Adrenal gland (tissue), 12 donors: ENCODE results near the gene DLK2. TPM values are rescaled to one million over a fixed set of nuclear protein-coding genes. Genes with fewer than 3 reads are reported as not detected.

Experiments used
- DNase-seq, 7 donors: peaks; one replicate each; pipeline ENCODE4 v3.0.0-alpha.2; 2019 to 2020
- H3K27ac ChIP-seq, 5 donors: fragments of 200-600 bp; sonication (generic) in 4 of 5; 1 replicate in 3 of 5; 2 replicates in 2 of 5; pipeline versions ENCODE4 v1.5.1 to v1.8.0; 2016 to 2020; ENCODE audit warnings: mild to moderate bottlenecking in 1 of 5
- H3K27me3 ChIP-seq: fragments of 200-600 bp; 2 replicates; pipeline ENCODE4 v1.8.0; 2021
- H3K36me3 ChIP-seq, 2 donors: fragments of 200-600 bp; replicated peaks in 1 of 2; 1 replicate in 1 of 2; 2 replicates in 1 of 2; pipeline versions ENCODE4 v1.5.1 to v1.8.0; 2018 to 2022
- H3K4me1 ChIP-seq, 2 donors: fragments of 200-600 bp; replicated peaks in 1 of 2; 1 replicate in 1 of 2; 2 replicates in 1 of 2; pipeline versions ENCODE4 v1.5.1 to v1.8.0; 2018 to 2021
- H3K4me3 ChIP-seq, 4 donors: fragments of 200-600 bp; sonication (generic) in 3 of 4; one replicate each; pipeline ENCODE4 v1.5.1; 2016 to 2018
- H3K9me3 ChIP-seq, 3 donors: fragments of 200-600 bp; sonication (generic) in 1 of 3; replicated peaks in 1 of 3; 1 replicate in 2 of 3; 2 replicates in 1 of 3; pipeline versions ENCODE4 v1.5.1 to v1.8.0; 2016 to 2021
- POLR2A ChIP-seq, 2 donors: fragments of 450-650 bp; IDR thresholded peaks; one replicate each; pipeline ENCODE4 v1.6.1; 2017; ENCODE audit warnings: antibody characterized with exemption in 2 of 2, mild to moderate bottlenecking in 2 of 2, moderate library complexity in 1 of 2
- WGBS, 4 donors: extraction: QIAGEN DNeasy Blood & Tissue Kit in 2 of 4; methylation state at CpG; one replicate each; pipeline versions ENCODE4 v1.1.5 to v1.1.7; 2013 to 2017; 5-methylcytosine and 5-hydroxymethylcytosine counted together
- intact Hi-C, 2 donors: fragments of 100-400 bp; cut with DNase I; formaldehyde crosslinking; loops; one replicate each; pipeline versions ENCODE4 v1.14.1 to v1.15.0; 2022 to 2023
- polyA plus RNA-seq, 3 donors: library from polyadenylated mRNA; stranded (reverse); fragments of 200-250 nt in 2 of 3; fragments of 350-450 nt in 1 of 3; fragmentation: Illumina TruSeq in 1 of 3; extraction: RNeasy Lipid Tissue Mini Kit (QIAGEN cat#74804) in 1 of 3; gene quantifications; one replicate each; pipeline ENCODE4 v1.2.3, GENCODE V29; 2013 to 2014
- total RNA-seq, 9 donors: library from RNA; depleted of rRNA in 4 of 9; stranded (reverse); fragments of >200 nt in 4 of 9; fragments of 120-200 nt in 1 of 9; fragmentation: NEBNext Ultra II Directional in 1 of 9; extraction: Animal tissue kit (Norgen Biotek cat#: 25700) in 1 of 9; gene quantifications; one replicate each; pipeline versions ENCODE4 v1.1.0 to v1.2.4, GENCODE V29; 2013 to 2023
- TF ChIP-seq, protein P1 (sequence below), 6 experiments: fragments of 450-650 bp in 4 of 6; fragments of 200-600 bp in 2 of 6; sonication (generic) in 1 of 6; IDR thresholded peaks; 1 replicate in 5 of 6; 2 replicates in 1 of 6; pipeline versions ENCODE4 v1.5.1 to v1.8.0; 2016 to 2021; ENCODE audit warnings: antibody characterized with exemption in 6 of 6, mild to moderate bottlenecking in 2 of 6, moderate library complexity in 1 of 6
- donor health status: healthy with polysubstance abuse.
- donor health status: Bipolar disorder and iron deficiency.
- donor health status: DM: yes; HTN: yes; CAD: no.
- donor health status: DM: no; HTN: no; CAD: no.
- donor health status: DM: no; HTN: no; CAD: no.
- donor health status: DM: yes; HTN: yes; CAD: no.

Gene DLK2
- total and polyA plus RNA-seq, 12 donors: 0.14 to 3.9 (median 1.1) TPM; not detected in 4

DNA sequence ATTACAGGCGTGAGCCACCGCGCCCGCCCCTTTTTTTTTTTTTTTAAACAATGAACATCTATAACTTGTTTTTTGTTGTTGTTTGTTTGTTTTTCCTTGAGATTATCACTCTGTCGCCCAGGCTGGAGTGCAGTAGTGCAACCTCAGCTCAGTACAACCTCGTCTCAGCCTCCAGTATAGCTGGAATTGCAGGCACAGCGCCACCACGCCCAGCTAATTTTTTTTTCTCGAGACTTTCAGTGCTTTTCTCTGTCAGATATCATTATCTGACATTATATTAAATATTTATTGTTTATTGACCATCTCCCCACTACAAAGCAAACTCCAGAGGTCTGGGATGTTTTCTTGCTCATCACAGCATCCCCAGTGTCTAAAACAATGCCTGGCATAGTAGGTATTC is 2.3 kb upstream of the DLK2 start:
- no peaks in the 10 kb centered on the region for H3K36me3 ChIP-seq
- peaks cover 4% of the 10 kb centered on the region for H3K27me3 ChIP-seq
- TF ChIP-seq, protein P1, sequence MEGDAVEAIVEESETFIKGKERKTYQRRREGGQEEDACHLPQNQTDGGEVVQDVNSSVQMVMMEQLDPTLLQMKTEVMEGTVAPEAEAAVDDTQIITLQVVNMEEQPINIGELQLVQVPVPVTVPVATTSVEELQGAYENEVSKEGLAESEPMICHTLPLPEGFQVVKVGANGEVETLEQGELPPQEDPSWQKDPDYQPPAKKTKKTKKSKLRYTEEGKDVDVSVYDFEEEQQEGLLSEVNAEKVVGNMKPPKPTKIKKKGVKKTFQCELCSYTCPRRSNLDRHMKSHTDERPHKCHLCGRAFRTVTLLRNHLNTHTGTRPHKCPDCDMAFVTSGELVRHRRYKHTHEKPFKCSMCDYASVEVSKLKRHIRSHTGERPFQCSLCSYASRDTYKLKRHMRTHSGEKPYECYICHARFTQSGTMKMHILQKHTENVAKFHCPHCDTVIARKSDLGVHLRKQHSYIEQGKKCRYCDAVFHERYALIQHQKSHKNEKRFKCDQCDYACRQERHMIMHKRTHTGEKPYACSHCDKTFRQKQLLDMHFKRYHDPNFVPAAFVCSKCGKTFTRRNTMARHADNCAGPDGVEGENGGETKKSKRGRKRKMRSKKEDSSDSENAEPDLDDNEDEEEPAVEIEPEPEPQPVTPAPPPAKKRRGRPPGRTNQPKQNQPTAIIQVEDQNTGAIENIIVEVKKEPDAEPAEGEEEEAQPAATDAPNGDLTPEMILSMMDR (IDR thresholded peaks at IDR 0.05): no peak
- TF ChIP-seq POLR2A (IDR thresholded peaks at IDR 0.05): no peak
- DNase-seq: no peak
- peaks cover 3 to 11% of the 10 kb centered on the region in 2 donors for H3K4me1 ChIP-seq
- WGBS, 4 donors: 45 to 65% (median 61%) methylated on average over 5 to 9 of the region's 9 CpGs
- intact Hi-C loops: no loop called here
- no peak overlapping the region for H3K27ac ChIP-seq
- no peak overlapping the region for H3K4me3 ChIP-seq
- no peaks in the 10 kb centered on the region for H3K9me3 ChIP-seq

- Histone ChIP-seq H3K27ac (no peak overlapping the region), H3K27me3 (peaks cover 4% of the 10 kb centered on the region)
- peak; percentile 83 to 92 (median 89) for DNase-seq
Measured at GRCh38 chr6:43454696-43455530, 435 bp downstream of the DLK2 start.

GRCh38 chr6:43454290-43454695 is 1.1 kb downstream of the DLK2 start:
- no peak for DNase-seq
- Histone ChIP-seq H3K4me3 (peak overlapping the region in 1 of 4 donors; percentile 64), H3K36me3 (peaks cover 0 to 26% of the 10 kb centered on the region in 2 donors), H3K27ac (no peak overlapping the region), H3K9me3 (no peaks in the 10 kb centered on the region), H3K4me1 (peaks cover 3 to 11% of the 10 kb centered on the region in 2 donors), H3K27me3 (peaks cover 4% of the 10 kb centered on the region)
- WGBS, 4 donors: 13 to 25% (median 17%) methylated on average over 3 to 17 of the region's 17 CpGs
- intact Hi-C loops: loop anchor here (5.0 kb wide), 2 partner anchors 43 to 53 kb away; no protein-coding TSS in a partner anchor
- no peak for TF ChIP-seq POLR2A (IDR thresholded peaks at IDR 0.05)
- TF ChIP-seq, protein P1 (IDR thresholded peaks at IDR 0.05): peak; percentile 90 to 96 (median 94)

More at GRCh38 chr6:43454696-43455530, 435 bp downstream of the DLK2 start:
- no peak for TF ChIP-seq POLR2A (IDR thresholded peaks at IDR 0.05)
- TF ChIP-seq, protein P1 (IDR thresholded peaks at IDR 0.05): peak in 2 of 6 experiments; percentile 5 to 30
- peaks cover 3 to 11% of the 10 kb centered on the region in 2 donors for H3K4me1 ChIP-seq
- H3K36me3 ChIP-seq: peaks cover 0 to 20% of the 10 kb centered on the region in 2 donors
- no peaks in the 10 kb centered on the region for H3K9me3 ChIP-seq
- WGBS, 4 donors: 1 to 2% (median 1%) methylated on average over 45 to 95 of the region's 97 CpGs
- intact Hi-C loops: loop anchor here (5.0 kb wide), 2 partner anchors 42 to 52 kb away; no protein-coding TSS in a partner anchor
- H3K4me3 ChIP-seq: peak overlapping the region in 2 of 4 donors; percentile 19 to 64

GRCh38 chr6:43453831-43454230 is 1.5 kb downstream of the DLK2 start:
- TF ChIP-seq, protein P1 (IDR thresholded peaks at IDR 0.05): no peak
- TF ChIP-seq POLR2A (IDR thresholded peaks at IDR 0.05): no peak
- intact Hi-C loops: loop anchor here (5.0 kb wide), 2 partner anchors 43 to 53 kb away; no protein-coding TSS in a partner anchor
- DNase-seq: no peak
- Histone ChIP-seq H3K4me3 (no peak overlapping the region), H3K27ac (no peak overlapping the region), H3K4me1 (peaks cover 3 to 11% of the 10 kb centered on the region in 2 donors), H3K27me3 (peaks cover 4% of the 10 kb centered on the region), H3K9me3 (no peaks in the 10 kb centered on the region), H3K36me3 (peaks cover 0 to 30% of the 10 kb centered on the region in 2 donors)
